NCI-H1436 treated with DMSO at 0.1 percent for 48 hours (cell line): ENCODE results near the gene EFHD1.
"Not testable (repeated sequence)": the region's sequence is repeated elsewhere in the genome, so short reads cannot be mapped to it uniquely, and the experiment has no call there.

Source experiments
- DNase-seq: peaks from one replicate; lab custom pipeline; 2025; lab: John Stamatoyannopoulos, UW

The EFHD1 gene

GRCh38 chr2:232696609-232697058 lies 63.2 kb downstream of the EFHD1 start:
- no peak for DNase-seq

GRCh38 chr2:232697059-232697806 lies 63.8 kb downstream of the EFHD1 start, which contains the start of gene GIGYF2:
Gene GIGYF2, plus strand, starts transcription at chr2:232697331. Its CDS starts 37,867 bp downstream, at chr2:232735198.
- DNase-seq, result peak; percentile 73

- no peak for DNase-seq
These were observed 64.4 kb downstream of the EFHD1 start for GRCh38 chr2:232697807-232698110.

- DNase-seq, result no peak
These were observed 65.2 kb downstream of the EFHD1 start for GRCh38 chr2:232698556-232699091.

- DNase-seq, result no peak
These were observed 65.7 kb downstream of the EFHD1 start for GRCh38 chr2:232699110-232699509.

GRCh38 chr2:232700154-232700553 lies 66.8 kb downstream of the EFHD1 start:
- no peak for DNase-seq

- no peak for DNase-seq
These were observed 73.7 kb downstream of the EFHD1 start for GRCh38 chr2:232707076-232707475.

- no peak for DNase-seq
These were observed 80.1 kb downstream of the EFHD1 start for GRCh38 chr2:232713505-232713904.

GRCh38 chr2:232714969-232715368 lies 81.6 kb downstream of the EFHD1 start:
- no peak for DNase-seq

- not testable (repeated sequence) for DNase-seq
These were observed 86.7 kb downstream of the EFHD1 start for GRCh38 chr2:232720056-232720455.

- DNase-seq, result no peak
These were observed 87.9 kb downstream of the EFHD1 start for GRCh38 chr2:232721261-232721660.

- no peak for DNase-seq
These were observed 88.5 kb downstream of the EFHD1 start for GRCh38 chr2:232721882-232722281.

- DNase-seq, result no peak
These were observed 89.6 kb downstream of the EFHD1 start for GRCh38 chr2:232723027-232723426.

GRCh38 chr2:232728785-232729184 lies 95.4 kb downstream of the EFHD1 start:
- no peak for DNase-seq

GRCh38 chr2:232731470-232731869 lies 98.1 kb downstream of the EFHD1 start:
- no peak for DNase-seq
